GM18502 (cell line): Measurements from ENCODE around the gene TCEAL3.
"Not testable (repeated sequence)": the region's sequence is repeated elsewhere in the genome, so short reads cannot be mapped to it uniquely, and the experiment has no call there.

ENCODE experiments used
- ATAC-seq: cut with Tn5 transposase; IDR thresholded peaks from one replicate; pipeline ENCODE4 v1.9.1; 2021; ENCODE audit warnings: mild to moderate bottlenecking; ENCODE audit not compliant: unreplicated experiment, poor library complexity

TCEAL3 gene

DNA sequence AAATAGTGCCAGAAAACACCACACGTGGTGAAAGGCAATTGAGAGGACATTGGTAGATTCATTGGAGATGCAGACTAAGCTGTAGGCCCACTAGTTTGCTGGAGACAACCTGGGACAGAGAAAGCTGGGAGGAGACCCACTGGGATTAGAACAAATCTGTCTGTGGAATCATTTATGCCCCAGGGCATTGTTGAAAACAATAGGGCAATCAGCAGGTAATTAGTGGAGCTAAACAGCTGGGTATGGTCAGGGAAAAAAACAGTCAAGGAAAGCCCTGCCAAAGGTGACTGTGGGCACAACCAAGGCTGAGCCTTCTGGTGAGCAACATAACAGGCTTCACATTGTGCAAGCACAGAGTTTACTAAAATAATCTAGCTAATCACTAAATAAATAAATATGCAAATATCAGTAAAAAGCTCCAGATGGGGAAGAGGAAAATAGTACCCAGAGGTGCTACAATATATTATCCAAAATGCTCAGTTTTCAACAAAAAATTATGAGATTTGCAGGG lies 9.0 kb downstream of the TCEAL3 start:
- no peak for ATAC-seq

DNA sequence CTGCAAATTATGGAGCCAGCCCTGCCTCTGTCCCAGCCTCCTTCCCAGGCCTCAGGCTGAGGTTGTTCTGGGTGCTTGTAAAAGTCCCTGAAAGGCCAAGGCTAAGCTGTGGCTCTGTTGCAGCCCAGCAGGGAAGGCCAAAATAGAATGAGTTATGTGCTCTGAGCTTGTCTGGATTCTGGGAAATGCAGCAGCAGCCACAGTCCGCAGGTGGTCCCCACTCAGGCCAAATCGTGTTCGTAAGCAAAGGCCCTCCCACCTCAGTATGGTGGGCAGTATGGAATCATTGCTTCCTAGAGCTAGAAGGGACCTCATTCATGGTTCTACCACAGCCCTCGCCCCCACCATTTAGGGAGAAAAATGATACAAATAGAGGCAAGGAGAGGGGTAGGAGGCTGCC lies 16.3 kb downstream of the TCEAL3 start:
- ATAC-seq, result no peak

DNA sequence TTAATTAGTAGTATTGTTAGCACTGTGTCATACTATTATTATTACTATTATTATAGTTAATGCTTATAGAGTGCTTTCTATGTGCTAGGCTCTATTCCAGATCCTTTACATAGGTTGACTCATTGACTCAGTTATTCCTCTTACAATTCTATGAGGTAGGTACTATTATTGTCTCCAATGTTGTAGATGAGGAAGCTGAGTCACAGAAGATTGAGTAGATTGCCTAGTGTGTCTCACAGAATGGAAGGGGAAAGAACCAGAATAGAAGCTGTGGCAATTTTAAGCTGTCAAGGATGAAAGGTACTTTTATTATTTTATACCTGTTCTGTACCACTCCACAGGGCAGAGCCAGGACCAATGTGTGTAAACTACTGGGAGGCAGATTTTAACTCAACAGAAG lies 19.1 kb downstream of the TCEAL3 start:
- ATAC-seq, result no peak

DNA sequence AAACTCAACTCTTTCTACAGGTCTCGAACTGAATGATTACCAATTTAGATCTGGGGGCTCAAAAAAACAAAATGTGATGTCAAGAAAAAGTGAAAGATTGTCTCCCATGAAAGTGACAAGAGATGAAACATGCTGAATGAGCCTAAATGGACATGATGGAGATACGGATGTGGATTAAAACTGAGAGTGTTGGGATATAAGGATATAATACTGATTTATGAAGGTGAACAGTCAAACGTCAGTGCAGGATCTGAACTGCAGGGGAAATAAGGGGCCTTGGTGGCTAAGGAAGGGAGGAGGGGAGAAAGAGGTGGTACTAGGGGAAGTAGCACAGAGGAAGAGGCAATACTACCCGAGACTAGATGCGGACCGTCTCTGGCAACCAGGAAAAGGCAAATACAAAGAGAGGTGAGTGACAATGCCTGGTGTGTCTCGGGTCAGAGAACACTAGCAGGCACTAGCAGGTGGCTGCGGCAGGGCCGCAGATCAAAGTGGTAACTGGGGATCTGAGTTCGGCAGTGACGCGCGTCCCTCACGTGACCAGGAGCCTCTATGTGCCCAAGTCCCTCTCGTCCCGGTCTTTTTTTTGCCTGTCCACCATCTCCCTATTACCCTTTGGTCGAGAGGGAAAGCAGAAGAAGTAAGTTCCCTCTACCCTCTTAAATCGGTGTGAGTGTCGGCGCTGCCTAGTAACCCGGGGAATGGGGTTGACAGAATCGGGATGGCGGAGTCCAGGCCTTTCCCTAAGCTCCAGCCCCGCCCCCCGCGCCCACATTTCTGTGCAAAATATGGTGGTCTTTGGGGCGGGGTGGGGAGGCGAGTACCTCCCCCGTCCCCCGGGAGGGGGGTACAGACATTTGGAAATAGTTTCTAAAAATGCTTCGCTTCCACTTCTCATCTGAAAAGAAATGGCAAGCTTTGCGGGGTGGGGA lies 20.9 kb downstream of the TCEAL3 start, which contains the start of gene TCEAL1:
TSS of gene TCEAL1 (plus strand) at position 590 of the 932 bp plus-strand sequence. CDS start 942 bp downstream, outside the sequence.
- ATAC-seq, result peak; percentile 68

DNA sequence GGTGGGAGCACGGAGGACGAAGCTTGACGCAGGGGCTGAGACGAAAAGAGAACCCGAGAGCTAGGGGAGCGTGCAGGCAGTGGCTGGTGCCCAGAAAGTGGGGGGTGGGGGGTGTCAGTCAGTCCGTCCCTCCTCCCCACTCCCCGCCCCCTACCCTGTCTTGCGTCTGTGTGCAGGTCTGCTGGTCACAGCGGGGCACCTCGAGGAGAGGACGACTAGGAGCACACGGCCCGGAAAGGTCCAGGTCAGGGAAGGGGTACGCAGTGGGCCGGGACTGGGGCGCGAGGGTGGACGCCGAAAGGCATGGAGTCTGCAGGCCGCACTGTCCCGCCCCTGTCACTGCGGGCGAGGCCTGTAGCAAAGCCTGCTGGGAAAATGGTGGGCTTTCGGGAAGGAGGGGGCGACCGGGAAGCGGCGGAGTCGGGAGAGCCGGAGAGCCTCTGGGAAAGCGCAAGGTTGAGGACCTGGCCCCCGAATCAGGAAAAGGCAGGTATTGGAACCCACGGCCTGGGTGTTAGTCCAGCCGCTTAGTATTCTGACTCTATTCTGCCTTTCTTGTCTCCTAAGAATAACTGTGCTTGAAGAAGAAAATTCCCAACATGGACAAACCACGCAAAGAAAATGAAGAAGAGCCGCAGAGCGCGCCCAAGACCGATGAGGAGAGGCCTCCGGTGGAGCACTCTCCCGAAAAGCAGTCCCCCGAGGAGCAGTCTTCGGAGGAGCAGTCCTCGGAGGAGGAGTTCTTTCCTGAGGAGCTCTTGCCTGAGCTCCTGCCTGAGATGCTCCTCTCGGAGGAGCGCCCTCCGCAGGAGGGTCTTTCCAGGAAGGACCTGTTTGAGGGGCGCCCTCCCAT lies 21.8 kb downstream of the TCEAL3 start:
- ATAC-seq, result peak; percentile 47

DNA sequence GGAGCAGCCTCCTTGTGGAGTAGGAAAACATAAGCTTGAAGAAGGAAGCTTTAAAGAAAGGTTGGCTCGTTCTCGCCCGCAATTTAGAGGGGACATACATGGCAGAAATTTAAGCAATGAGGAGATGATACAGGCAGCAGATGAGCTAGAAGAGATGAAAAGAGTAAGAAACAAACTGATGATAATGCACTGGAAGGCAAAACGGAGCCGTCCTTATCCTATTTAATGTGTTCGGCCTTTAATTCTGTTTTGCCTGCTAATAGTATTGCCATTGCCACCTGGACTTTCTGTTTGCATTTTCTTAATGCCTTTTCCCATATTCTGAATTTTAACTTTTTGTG lies 22.4 kb downstream of the TCEAL3 start:
- peak; percentile 3 for ATAC-seq

DNA sequence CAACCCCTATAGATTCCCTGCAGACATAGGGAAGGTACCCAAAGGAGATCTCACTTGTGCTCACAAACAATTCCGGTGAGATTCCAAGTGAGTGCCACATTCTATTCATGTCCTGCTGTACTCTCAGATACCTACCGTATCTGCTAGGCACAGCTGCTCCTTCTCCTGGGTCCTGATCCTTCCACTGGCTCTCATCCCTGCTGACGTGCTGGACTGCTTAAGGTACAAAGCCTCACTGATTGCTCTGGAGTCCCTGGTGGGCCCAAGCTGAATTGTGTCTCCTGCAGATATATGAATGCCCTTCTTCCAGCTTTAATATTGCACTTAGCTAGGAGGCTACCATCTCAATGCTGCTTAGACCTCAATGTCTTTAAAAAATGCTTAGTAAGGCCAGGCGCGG lies 23.4 kb downstream of the TCEAL3 start:
- ATAC-seq, result no peak

DNA sequence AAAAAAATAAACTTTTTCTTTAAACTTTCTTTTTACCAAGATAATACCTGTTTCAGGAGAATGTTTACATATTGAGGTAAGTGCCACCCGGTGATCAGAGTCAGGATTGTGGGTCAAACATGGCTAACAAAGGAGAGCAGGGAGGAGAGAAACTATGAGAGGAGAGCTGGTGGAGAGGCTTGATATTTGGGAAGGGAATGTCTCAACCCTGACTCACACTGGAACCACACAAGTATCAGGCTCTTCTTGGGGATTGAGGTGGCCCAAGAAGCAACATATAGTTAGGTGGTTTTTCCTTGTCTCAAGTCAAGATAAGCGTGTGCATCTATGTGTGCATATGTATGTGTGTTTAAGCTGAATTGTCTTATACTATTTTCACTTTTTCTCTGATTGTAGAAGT lies 27.7 kb downstream of the TCEAL3 start:
- no peak for ATAC-seq

DNA sequence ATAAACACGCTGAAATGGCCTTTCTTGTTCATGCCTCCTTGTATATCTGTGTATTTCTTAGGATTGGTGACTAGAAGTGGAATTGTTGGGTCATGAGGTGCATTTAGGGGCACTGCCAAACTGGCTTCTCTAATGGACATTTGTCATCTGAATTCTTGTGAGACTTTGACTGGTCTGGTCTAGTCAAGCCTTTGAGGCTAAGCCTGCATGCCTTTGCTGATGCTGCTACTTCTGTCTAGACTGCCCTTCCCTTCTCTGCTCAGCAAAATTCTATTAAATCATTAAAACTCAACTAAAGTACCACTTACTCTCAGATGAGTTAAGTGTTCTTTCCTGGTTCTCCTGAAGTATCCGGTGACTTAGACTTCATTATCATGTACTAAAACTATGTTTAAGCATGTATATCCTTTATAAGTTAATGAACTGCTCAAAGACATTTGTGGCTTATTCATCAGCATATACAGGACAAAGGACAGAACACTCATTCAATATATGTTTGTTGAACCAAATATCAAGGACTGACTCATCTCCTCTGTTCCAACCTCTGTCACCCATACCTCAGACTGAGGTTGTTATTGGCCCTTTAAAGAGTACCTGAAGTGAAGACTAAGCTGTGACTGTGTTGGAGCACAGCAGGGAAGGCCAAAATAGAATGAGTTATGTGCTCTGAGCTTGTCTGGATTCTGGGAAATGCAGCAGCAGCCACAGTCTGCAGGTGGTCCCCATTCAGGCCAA lies 30.0 kb downstream of the TCEAL3 start:
- ATAC-seq, result no peak

DNA sequence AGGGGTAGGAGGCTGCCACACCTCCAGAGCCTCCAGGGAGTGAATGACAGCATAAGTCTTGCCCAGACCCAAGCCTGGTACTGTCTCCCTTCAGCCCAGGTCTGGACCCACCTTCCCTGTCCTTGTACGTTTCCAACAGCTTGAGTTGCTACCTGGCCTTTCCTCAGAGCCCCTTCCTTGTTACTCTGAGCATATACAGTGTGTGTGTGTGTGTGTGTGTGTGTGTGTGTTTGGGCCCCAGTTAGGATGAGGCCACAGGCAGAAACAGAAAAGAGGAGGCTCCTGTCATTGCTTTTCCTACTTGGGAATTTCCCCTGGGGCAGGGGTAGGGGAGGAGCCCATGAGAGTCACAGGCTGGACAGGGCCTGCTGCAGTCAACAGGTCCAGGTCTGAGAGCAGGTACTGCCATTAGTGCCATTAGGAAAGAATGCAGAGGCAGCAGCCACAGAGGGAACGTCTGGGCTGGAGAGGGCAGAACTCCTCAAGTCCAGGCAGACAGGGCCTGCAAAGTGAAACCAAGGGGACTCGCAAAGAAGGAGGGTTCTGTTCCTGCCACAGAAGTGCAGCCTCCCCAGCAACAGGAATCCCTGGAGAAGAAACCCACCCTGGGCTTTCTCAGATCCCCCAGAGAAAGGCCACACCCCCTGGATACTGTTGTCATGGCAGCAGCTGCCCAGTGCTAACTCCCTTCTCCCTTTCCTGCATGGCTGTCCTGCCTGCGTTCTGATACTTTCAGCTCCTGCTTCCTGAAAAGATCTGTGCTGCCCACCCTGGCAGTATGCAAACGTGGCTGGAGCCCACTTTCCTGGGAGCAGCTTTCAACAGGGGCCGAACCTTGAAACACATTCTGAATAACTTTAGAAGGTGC lies 30.9 kb downstream of the TCEAL3 start:
- ATAC-seq, result not testable (repeated sequence)

DNA sequence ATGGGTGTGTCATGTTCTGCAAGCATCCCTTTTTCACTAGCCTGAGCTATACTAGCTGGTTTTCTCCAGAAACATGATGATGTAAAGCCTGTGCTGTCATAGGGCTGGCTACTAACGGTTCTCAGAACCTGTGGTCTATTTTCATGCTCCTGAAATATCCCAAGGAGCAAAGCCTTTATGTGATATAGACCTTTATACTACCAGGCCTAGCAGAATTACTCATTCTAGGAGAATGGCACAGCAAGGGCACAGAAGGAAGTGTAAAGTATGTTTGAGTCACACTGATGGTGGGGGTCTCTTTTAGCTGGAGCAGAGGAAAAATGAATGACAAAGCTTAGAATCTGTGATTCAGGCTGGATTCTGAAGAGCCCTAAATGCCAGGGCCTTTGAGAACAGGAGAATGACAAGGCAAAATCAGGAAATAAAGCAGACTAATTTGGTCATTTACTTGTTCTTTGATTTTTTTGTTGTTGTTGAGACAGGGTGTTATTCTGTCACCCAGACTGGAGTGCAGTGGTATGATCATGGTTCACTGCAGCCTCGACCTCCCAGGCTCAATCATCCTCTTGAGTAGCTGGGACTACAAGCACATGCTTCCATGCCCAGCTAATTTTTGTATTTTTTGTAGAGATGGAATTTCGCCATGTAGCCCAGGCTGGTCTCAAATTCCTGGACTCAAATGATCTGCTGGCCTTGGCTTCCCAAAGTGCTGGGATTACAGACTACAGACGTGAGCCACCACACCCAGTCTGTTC lies 32.8 kb downstream of the TCEAL3 start:
- ATAC-seq, result no peak

DNA sequence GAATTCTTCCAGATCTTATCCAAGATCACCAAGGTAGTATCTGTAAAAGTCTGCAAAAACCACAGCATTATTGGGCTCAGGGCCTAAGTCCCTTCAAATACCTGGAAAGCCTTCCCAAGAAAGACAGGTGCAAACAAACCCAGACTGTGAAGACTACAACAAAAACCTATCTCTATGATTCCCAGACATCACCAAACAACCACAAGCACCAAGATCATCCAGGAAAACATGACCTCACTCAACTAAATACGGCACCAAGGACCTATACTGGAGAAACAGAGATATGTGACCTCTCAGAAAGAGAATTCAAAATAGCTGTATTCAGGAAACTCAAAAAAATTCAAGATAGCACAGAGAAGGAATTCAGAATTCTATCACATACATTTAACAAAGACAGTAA lies 36.4 kb downstream of the TCEAL3 start:
- no peak for ATAC-seq

DNA sequence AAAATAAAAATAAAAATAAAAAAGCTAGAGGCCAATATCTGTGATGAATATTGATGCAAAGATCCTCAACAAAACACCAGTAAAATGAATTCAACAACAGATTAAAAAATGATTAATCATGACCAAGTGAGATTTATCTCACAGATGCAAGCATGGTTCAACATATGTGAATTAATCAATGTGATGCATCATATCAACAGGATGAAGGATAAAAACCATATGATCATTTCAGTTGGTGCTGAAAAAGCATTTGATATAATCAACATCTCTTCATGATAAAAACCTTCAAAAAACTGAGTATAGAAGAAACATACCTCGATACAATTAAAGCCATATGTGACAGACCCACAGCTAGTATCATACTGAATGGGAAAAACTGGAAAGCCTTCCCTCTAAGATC lies 39.9 kb downstream of the TCEAL3 start:
- no peak for ATAC-seq

DNA sequence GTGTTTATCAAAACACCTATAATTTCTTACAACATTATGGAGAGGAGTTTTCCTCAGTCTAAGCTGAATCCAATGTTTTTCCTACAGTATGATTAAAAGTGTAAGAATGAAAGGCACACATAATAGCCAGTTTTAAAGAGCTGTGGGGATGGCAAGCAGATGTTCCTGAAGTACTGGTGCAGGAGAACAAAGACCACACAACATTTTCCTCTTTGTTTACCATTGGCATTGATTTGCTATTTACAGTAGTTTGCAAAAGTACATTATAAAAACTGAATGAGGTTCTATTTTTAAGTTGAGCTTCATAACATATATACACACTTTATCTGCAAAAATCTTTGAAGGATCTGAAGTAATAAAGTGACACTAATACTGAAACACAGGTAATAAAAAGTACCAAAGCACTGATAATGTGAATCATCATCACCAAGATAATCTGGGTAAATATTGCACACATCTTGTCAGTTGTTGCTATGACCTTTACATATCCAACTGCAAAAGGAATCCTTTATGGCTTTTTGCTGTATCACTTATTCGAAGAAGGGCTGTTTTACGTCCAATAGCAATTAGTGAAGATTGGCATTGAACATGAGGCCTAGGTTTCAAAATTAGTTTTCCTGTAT lies 43.5 kb downstream of the TCEAL3 start:
- ATAC-seq, result no peak

DNA sequence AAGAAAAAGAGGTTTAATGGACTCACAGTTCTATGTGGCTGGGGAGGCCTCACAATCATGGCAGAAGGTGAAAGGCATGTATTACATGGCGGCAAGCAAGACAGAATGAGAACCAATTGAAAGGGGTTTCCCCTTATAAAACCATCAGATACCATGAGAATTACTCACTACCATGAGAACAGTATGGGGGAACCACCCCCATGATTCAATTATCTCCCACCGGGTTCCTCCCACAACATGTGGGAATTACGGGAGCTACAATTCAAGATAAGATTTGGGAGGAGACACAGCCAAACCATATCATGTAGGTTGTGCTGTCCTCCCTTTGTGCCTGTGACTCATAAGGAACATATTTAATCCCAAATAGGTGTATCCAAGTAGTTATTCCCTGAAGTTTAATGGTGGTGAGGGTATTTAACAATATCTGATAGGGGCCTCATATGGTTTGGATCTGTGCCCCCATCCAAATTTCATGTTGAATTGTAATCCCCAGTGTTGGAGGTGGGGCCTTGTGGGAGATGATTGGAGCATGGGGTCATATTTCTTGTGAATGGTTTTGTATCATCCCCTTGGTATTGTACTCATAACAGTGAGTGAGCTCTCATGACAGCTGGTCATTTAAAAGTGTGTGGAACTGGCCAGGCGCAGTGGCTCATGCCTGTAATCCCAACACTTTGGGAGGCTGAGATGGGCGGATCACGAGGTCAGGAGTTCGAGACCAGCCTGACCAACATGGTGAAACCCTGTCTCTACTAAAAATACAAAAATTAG lies 47.7 kb downstream of the TCEAL3 start:
- not testable (repeated sequence) for ATAC-seq

DNA sequence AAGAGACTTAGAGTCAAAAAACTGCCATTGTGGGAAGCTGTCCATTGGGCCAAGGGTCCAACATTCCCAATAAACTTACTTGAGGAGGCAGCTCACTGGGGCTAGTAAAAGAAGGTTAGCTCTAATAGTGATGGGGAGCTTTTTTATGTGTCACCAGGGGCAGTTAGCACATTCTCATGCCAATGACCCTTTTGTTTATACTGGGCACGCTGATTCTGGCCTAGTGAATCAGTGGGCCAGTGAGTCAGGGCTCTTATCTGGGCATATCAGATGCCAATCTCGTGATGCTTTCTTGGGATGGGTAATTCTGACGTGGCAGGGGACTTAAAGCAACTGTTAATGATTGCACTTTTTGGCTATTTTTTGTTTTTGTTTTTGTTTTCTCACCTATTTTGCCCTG lies 48.9 kb downstream of the TCEAL3 start:
- ATAC-seq, result no peak

DNA sequence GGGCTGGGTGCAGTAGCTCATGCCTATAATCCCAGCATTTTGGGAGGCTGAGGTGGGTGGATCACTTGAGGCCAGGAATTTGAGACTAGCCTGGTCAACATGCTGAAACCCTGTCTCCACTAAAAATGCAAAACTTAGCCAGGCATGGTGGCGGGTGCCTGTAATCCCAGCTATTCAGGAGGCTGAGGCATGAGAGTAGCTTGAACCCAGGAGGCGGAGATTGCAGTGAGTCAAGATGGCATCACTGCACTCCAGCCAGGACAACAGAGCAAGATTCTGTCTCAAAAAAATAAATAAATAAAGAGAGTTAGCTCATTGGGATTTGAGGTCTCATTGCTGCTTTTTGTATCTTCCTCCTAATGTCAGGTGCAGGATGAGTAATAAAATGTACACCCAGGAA lies 49.3 kb downstream of the TCEAL3 start:
- not testable (repeated sequence) for ATAC-seq
